HG03280 (cell line): ENCODE results near the gene BSPH1.
"Not testable (repeated sequence)": the region's sequence is repeated elsewhere in the genome, so short reads cannot be mapped to it uniquely, and the experiment has no call there.

ENCODE experiments used
- ATAC-seq: cut with Tn5 transposase; IDR thresholded peaks from one replicate; pipeline ENCODE4 v1.9.1; 2021; ENCODE audit warnings: mild to moderate bottlenecking, moderate library complexity; ENCODE audit not compliant: unreplicated experiment

The BSPH1 gene, protein sequence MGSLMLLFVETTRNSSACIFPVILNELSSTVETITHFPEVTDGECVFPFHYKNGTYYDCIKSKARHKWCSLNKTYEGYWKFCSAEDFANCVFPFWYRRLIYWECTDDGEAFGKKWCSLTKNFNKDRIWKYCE

GRCh38 chr19:47992070-47992469, at the start of gene BSPH1:
Gene BSPH1 (minus strand): TSS chr19:47992170. CDS start chr19:47992081, 89 bp downstream.
- ATAC-seq: no peak

DNA sequence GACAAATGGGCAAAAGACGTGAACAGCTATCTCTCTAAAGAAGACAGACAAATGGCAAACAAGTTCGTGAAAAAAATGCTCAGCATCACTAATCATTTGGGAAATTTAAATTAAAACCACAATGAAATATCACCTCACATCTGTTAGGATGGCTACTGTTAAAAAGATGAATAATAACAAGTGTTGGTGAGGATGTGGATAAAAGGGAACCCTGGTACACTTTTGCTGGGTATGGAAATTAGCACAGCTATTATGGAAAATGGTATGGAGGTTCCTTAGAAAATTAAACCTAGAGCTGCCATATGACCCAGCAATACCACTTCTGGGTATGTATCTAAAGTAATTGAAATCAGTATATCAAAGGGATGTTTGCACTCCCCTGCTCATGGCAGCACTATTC, 44.8 kb upstream of the BSPH1 start:
- ATAC-seq: no peak

DNA sequence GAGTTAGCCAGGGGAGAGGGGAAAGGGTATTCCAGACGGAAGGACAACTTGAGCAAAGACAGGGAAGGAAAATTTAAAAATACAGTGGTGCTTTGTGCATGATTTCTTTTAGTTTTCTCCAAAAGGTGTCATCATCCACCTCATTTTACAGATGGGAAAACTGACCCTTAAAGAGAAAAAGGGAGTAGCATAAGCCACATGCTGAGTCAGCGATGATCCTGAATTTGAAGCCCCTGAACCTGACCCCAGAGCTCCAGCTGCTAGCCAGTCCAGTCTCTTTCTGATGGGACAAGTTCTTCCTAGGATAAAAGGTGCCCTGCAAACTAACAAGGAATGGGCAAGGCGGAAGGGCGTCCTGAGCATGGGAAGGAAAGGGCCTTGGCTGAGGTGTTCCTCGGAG, 41.6 kb upstream of the BSPH1 start:
- ATAC-seq: no peak

DNA sequence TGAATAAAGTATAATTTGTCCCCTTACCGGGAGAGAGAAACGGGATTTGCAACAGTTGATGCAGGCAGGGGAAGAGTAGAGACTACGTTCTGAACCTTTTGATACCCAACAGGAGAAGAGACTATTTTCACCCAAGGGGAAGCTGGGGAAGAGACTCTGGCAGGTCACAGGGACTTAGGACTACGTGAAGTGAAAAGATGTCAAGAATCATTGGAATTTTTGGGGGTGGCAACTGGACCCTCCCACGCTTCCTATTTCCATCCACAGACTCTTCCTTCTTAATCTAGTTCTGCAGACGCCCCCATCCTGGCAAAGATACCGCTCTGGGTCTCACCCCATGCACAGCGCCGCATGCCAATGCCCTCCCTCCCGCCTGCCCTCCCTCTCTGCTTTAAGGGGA, 38.1 kb upstream of the BSPH1 start:
- ATAC-seq: no peak

GRCh38 chr19:48029431-48029830, 37.5 kb upstream of the BSPH1 start:
- no peak for ATAC-seq

GRCh38 chr19:48025480-48025879, 33.5 kb upstream of the BSPH1 start:
- ATAC-seq: no peak

DNA sequence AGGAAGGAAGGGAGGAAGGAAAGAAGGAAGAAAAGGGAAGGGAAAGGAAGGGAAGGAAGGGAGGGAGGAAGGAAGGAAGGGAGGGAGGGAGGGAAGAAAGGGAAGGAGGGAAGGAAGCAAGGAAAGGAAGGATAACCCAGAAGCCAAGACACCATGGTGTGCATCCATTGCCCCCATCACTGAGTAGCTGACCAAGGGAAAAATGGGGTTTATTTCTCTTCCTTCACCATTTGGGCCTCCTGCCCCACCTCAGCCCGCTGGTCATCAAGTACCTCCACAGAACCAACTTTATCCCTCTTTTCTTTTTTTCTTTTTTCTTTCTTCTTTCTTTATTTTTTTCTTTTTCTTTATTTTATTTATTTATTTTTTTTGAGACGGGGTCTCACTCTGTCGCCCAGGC, 31.5 kb upstream of the BSPH1 start:
- ATAC-seq: no peak

DNA sequence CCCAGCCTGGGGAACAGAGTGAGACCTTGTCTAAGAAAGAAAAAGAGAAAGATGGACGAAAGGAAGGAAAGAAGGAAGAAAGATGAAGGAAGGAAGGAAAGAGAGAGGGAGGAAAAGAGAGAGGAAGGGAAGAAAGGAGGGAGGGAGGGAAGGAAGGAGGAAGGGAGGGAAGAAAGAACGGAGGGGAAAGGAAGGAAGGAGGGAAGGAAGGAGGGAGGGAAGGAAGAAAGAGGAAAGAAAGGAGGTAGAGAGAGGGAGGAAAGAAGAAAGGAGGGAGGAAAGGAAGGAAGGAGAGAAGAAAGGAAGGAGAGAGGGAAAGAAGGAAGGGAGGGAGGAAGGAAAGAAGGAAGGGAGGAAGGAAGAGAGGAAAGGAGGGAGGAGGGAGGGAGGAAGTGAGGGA, 31.0 kb upstream of the BSPH1 start:
- no peak for ATAC-seq

- no peak for ATAC-seq
Observed at GRCh38 chr19:48020686-48021085, 28.7 kb upstream of the BSPH1 start.

GRCh38 chr19:48010932-48011758, 19.2 kb upstream of the BSPH1 start:
- no peak for ATAC-seq

DNA sequence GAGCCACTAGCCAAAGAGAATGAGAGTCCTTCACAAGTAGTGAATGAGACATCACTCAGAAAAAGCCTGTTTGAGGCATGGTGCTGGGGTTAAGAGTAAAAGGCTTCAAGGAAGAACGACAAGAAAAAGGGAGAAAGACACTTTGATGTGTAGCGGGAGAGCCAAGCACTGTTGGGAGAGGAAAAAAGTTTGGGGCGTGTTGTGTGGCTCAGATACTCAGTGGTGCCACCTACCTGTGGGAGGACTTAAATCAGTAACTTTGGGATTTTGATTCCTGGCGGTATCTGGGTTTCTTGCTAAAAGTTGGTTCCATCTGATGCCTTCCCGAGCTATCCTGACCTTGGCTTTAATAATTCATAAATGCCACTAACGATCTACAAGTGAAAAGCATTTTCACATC, 14.8 kb upstream of the BSPH1 start:
- ATAC-seq: no peak

GRCh38 chr19:48004236-48004635, 12.3 kb upstream of the BSPH1 start:
- ATAC-seq: no peak

DNA sequence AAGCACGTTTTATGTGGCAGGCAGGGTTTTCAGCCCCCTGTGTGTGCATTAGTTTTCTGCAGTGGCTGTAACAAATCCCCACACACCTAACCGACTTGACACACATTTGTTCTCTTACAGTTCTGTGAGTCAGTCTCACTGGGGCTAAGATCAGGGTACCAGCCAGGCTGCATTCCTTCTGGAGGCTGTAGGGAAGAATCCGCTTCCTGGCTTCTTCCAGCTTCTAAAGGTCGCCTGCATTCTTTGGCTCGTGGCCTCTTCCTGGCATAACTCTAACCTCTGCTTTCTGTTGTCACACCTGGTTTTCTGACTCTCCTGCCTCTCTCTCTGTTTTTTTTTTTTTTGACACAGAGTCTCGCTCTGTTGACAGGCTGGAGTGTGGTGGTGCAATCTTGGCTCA, 8.9 kb upstream of the BSPH1 start:
- no peak for ATAC-seq

- ATAC-seq: no peak
Observed at GRCh38 chr19:47998800-47999199, 6.8 kb upstream of the BSPH1 start.

GRCh38 chr19:47996230-47996727, 4.3 kb upstream of the BSPH1 start:
- ATAC-seq: no peak

GRCh38 chr19:47994209-47994802, 2.3 kb upstream of the BSPH1 start, which contains the start of gene ELSPBP1:
Gene ELSPBP1 (plus strand): TSS chr19:47994632. CDS start chr19:48008668, 14,036 bp downstream.
- no peak for ATAC-seq

DNA sequence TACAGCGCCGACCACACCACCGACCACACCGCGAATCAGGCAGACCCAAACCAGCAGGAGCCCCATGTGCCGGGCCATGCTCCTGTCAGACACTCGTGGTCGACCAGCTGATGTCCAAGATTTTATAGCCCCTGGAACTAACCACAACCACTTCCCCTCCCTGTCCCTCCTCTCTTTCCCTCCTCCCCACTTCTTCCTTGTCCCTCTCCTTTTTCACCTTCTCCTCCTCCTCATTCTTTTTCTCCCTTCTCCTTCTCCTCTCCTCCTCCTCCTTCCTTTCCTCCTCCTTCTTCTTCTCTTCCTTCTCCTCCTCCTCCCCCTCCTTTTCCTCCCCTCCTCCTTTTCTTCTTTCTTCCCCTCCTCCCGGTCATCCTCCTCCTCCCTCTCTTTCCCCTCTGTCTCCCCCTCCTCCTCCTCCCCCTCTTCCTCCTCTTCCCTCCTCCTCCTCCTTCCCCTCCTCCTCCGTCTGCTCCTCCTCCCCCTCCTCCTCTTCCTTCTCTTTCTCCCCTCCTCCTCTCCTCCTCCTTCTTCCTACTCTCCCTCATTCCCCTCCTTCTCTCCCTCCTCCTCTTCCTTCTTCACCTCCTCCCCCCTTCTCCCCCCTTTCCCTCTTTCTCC, 670 bp downstream of the BSPH1 start:
- ATAC-seq: no peak

GRCh38 chr19:47973529-47973928, 18.4 kb downstream of the BSPH1 start:
- ATAC-seq: no peak

DNA sequence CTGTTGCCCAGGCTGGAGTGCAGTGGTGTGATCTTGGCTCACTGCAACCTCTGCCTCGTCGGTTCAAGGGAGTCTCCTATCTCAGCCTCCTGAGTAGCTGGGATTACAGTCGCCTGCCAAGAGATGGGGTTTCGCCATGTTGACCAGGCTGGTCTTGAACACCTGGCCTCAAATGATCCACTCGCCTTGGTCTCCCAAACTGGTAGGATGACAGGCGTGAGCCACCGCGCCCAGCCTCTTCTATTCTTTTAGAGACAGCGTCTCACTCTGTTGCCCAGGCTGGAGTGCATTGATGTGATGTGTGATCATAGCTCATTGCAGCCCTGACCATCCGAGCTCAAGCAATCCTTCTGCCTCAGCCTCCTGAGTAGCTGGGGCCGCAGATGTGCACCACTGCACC, 36.0 kb downstream of the BSPH1 start:
- not testable (repeated sequence) for ATAC-seq

DNA sequence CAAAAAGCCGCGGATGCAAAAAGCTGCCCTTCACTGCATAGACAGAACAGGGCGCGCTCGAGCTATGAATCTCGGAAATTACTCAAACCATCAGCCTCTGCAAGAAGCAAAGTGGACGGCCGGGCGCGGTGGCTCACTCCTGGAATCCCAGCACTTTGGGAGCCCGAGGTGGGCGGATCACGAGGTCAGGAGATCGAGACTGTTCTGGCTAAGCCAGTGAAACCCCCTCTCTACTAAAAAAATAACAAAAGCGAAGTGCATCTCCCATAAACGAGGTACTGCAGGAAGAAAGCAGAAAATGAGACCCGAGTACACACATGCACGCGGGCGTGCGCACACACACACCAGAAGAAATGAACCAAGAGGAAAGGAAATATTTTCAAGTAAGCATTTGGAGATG, 39.8 kb downstream of the BSPH1 start:
- ATAC-seq: not testable (repeated sequence)

DNA sequence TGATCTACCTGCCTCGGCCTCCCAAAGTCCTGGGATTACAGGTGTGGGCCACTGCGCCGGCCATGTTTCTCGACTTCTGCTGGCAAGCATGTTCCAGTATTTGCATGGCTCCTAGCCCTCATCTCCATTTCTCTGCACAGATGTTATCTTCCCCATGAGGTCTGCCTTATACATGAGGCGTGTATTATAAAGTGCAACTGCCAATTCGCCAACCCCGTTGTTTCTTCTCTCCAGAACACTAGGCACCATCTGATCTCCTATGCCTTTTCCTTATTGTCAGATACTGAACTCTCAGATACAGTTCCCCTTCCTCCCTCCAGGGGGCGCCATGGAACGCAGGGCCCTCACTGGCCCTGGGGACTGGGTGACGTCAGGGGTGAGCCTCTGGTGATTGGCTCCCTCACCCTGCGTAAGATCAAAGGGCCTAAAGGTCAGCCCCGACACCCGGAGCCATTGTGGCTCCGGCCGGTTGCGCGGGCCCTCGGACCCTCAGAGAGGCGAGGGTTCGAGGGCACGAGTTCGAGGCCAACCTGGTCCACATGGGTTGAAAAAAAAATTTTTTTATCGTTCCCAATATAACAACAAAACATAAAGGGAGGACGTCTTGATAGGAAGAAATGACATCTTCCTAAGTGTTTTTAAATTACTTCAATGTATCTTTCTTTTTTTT, 42.0 kb downstream of the BSPH1 start:
- ATAC-seq: not testable (repeated sequence)
